GM18873 (cell line): ENCODE data around the gene SF3A2.

ENCODE experiments used
- ATAC-seq: cut with Tn5 transposase; IDR thresholded peaks from one replicate; pipeline ENCODE4 v1.9.1; 2021; ENCODE audit warnings: mild to moderate bottlenecking, moderate library complexity, moderate number of reproducible peaks; ENCODE audit not compliant: unreplicated experiment, low FRiP score

SF3A2 gene

DNA sequence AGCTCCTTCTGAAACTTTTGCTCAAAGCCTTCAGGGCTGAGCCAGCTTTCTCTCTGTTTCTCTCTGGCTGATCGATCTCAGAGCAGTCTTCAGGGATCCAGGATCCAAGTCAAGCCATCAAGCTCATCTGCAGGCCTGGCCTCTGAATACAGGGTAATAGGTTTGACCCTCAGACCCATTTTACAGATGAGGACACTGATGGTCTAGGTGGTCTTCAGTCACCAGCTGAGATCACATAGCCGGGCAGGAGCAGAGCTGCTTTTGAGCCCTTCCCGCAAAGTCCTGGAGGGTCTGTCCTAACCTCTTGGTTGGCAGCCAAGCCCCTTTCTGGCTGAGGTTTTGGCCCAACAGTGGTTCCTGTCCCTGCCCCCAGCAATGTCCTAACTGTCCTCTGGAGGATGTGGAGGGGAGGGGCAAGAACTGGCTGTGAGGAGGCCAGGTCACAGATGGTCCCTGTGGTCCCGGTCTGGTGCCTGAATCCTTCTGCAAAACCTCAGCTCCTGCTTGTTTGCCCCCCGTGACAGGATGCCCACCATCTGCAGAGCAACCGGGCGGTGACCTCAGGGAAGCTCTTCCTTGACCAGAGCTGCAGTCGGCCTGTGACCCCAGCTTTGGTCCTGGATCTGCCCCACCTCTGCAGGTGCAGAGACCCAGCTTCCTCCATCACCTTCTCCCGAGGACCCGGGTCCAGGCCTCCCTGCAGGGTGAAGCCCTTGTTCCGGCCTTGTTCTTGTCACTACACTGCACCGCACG, 51.1 kb downstream of the SF3A2 start:
- ATAC-seq: no peak

DNA sequence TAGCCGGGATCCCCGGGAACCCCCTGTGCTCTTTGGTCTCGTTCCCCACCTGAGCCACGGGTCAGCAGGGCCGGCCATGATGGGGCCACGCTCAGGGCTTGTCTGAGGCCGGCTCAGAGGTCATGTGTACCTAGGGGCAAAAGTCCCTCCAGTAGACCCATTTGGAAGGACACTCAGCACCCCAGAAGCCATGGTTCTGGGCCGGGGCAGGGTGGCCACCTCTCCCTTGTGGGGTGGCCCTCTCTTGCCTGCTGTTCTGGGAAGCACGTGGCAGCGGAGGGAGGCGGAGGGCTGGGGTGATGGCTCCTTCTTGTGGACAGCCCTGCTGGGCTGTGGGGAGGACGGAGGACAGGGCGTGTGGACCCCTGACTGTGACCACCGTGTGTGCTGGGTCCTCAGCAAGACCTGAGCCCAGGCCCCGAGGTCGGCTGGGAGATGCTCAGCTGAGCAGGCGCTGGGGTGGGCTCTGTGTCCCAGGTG, 51.8 kb downstream of the SF3A2 start:
- ATAC-seq: no peak

DNA sequence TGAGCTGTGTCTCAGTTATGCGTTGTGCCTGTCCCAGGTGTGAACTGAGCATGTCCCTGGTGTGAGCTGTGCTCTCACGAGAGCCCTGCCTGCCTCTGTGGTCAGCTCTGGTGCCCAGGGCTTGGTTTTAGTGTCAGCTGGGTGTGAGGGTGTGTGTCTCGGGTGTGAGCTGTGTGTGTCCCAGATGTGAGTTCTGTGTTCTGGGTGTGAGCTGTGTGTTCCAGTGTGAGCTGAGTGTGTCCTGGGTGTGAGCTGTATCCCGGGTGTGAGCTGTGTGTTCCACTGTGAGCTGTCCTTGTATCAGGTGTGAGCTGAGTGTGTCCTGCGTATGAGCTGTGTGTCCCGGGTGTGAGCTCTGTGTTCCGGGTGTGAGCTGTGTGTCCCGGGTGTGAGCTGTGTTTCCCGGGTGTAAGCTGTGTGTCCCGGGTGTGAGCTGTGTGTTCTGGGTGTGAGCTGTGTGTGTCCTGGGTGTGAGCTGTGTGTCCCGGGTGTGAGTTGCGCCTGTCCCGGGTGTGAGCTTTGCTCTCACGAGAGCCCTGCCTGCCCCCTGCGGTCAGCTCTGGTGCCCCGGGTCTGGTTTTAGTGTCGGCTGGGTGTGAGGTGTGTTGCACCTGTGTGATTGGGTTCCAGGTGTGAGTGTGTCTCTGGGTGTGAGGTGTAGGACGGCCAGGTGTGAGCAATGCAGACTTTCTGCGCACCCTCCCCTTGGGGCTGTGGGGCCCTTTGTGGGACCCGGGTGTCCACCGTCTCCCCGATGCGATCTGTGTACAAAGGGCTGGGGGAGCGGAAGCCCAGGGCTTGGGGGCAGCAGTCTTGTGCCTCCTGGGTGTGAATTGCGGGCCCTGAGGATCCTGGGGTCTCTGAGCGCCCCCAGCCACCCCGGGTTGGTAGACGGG, 52.4 kb downstream of the SF3A2 start:
- no peak for ATAC-seq

- no peak for ATAC-seq
These were observed 53.3 kb downstream of the SF3A2 start for GRCh38 chr19:2289714-2290435.

- ATAC-seq: no peak
These were observed 54.0 kb downstream of the SF3A2 start for GRCh38 chr19:2290441-2291184.

DNA sequence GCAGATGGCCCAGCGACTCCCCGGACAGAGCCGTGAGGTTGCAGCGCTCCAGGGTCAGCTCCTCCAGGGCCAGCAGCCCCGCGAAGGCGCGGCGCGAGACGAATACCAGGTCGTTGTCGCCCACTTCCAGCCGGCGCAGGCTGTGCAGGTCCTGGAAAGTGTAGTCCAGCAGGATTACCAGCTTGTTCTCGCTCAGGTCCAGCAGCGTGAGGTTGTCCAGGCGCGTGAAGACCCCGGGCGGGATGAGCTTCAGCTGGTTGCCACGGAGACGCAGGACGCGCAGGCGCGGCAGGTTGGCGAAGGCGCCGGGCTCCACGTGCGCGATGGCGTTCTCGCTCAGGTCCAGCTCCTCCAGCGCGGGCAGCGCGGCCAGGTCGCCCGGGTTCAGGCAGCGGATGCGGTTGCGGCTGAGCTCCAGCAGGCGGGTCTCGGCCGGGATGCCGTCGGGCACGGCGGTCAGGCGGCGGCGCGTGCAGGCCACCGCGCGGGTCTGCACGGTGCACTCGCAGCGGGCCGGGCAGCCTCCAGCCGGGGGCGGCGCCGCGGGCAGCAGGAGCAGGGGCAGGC, 54.6 kb downstream of the SF3A2 start:
- ATAC-seq: no peak

GRCh38 chr19:2294687-2295335, 58.2 kb downstream of the SF3A2 start:
- ATAC-seq: no peak

- no peak for ATAC-seq
These were observed 59.5 kb downstream of the SF3A2 start for GRCh38 chr19:2296141-2296540.
